SK-MEL-5 (cell line): Measurements from ENCODE around the gene MLX. TPM values are rescaled to one million over a fixed set of nuclear protein-coding genes. Genes with fewer than 3 reads are reported as not detected.

Experiments used
- total RNA-seq: library from RNA; depleted of rRNA; stranded (reverse); fragments of >200 nt; shearing (Covaris generic); gene quantifications from 2 replicates; pipeline ENCODE4 v1.2.3, GENCODE V29; 2014; rRNA removed

The MLX gene
- total RNA-seq, 1 experiment from 2014 or later = 44.6 TPM

Other genes with a start within 250 kb of the MLX start
- 99.5 and 103 TPM in 2 replicates for gene STAT3, start 178.7 kb upstream of the MLX start, total RNA-seq
- 10.0 and 11.2 TPM in 2 replicates for gene CAVIN1, start 143.8 kb upstream of the MLX start, total RNA-seq
- 59.0 and 67.2 TPM in 2 replicates for gene ATP6V0A1, start 108.2 kb upstream of the MLX start, total RNA-seq
- 75.8 and 91.8 TPM in 2 replicates for gene NAGLU, start 30.9 kb upstream of the MLX start, total RNA-seq
- gene HSD17B1, start 14.2 kb upstream of the MLX start, total RNA-seq = 0.82 and 0.88 TPM in 2 replicates
- 23.6 and 27.6 TPM in 2 replicates for gene COASY, start 5.0 kb upstream of the MLX start, total RNA-seq
- 8.0 and 8.5 TPM in 2 replicates for gene PSMC3IP, start 10.6 kb downstream of the MLX start, total RNA-seq
- gene RETREG3, start 42.3 kb downstream of the MLX start, total RNA-seq = 55.6 and 56.3 TPM in 2 replicates
- gene TUBG1, start 42.6 kb downstream of the MLX start, total RNA-seq = 51.7 and 52.1 TPM in 2 replicates
- 8.7 and 9.9 TPM in 2 replicates for gene TUBG2, start 92.2 kb downstream of the MLX start, total RNA-seq
- 10.1 and 11.1 TPM in 2 replicates for gene PLEKHH3, start 109.9 kb downstream of the MLX start, total RNA-seq
- 0.43 and 0.63 TPM in 2 replicates for gene CCR10, start 114.7 kb downstream of the MLX start, total RNA-seq
- 2.5 and 4.6 TPM in 2 replicates for gene CNTNAP1, start 115.4 kb downstream of the MLX start, total RNA-seq
- gene EZH1, start 177.9 kb downstream of the MLX start, total RNA-seq = 14.4 and 15.4 TPM in 2 replicates
- gene RAMP2, start 194.1 kb downstream of the MLX start, total RNA-seq = not detected in 2 replicates
- gene VPS25, start 206.3 kb downstream of the MLX start, total RNA-seq = 125 and 127 TPM in 2 replicates
- 0.21 and 0.53 TPM in 2 replicates for gene WNK4, start 213.5 kb downstream of the MLX start, total RNA-seq
- 123 and 145 TPM in 2 replicates for gene COA3, start 231.6 kb downstream of the MLX start, total RNA-seq
- 0.05 and 0.37 TPM in 2 replicates for gene CNTD1, start 231.8 kb downstream of the MLX start, total RNA-seq